Measurements from ENCODE around the gene UFSP2. TPM values are rescaled to one million over a fixed set of nuclear protein-coding genes. Genes with fewer than 3 reads are reported as not detected.
"Not testable (repeated sequence)": the region's sequence is repeated elsewhere in the genome, so short reads cannot be mapped to it uniquely, and the experiment has no call there.

UFSP2 gene
- total RNA-seq, 1 donor from 2014 or later, result 36.1 TPM

GRCh38 chr4:185370268-185370949, 55.4 kb downstream of the UFSP2 start:
- Mint-ChIP-seq H3K36me3 (peaks cover 3% of the 10 kb centered on the region), H3K27ac (no peak overlapping the region), H3K27me3 (ENCODE audit: low read depth) (no peaks in the 10 kb centered on the region), H3K4me3 (no peak overlapping the region), H3K9me3 (no peaks in the 10 kb centered on the region), H3K4me1 (no peaks in the 10 kb centered on the region)
- TF ChIP-seq, protein P1, sequence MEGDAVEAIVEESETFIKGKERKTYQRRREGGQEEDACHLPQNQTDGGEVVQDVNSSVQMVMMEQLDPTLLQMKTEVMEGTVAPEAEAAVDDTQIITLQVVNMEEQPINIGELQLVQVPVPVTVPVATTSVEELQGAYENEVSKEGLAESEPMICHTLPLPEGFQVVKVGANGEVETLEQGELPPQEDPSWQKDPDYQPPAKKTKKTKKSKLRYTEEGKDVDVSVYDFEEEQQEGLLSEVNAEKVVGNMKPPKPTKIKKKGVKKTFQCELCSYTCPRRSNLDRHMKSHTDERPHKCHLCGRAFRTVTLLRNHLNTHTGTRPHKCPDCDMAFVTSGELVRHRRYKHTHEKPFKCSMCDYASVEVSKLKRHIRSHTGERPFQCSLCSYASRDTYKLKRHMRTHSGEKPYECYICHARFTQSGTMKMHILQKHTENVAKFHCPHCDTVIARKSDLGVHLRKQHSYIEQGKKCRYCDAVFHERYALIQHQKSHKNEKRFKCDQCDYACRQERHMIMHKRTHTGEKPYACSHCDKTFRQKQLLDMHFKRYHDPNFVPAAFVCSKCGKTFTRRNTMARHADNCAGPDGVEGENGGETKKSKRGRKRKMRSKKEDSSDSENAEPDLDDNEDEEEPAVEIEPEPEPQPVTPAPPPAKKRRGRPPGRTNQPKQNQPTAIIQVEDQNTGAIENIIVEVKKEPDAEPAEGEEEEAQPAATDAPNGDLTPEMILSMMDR (IDR thresholded peaks at IDR 0.05; ENCODE audit: unreplicated experiment), result no peak
- no peak for DNase-seq (ENCODE audit: low spot score in 2 of 2, unreplicated experiment in 2 of 2)

GRCh38 chr4:185369731-185370130, 56.0 kb downstream of the UFSP2 start:
- TF ChIP-seq, protein P1 (IDR thresholded peaks at IDR 0.05; ENCODE audit: unreplicated experiment), result no peak
- Mint-ChIP-seq H3K27ac (no peak overlapping the region), H3K4me3 (no peak overlapping the region), H3K4me1 (no peaks in the 10 kb centered on the region), H3K9me3 (no peaks in the 10 kb centered on the region), H3K36me3 (peaks cover 3% of the 10 kb centered on the region), H3K27me3 (ENCODE audit: low read depth) (no peaks in the 10 kb centered on the region)
- DNase-seq (ENCODE audit: low spot score in 2 of 2, unreplicated experiment in 2 of 2), result no peak

DNA sequence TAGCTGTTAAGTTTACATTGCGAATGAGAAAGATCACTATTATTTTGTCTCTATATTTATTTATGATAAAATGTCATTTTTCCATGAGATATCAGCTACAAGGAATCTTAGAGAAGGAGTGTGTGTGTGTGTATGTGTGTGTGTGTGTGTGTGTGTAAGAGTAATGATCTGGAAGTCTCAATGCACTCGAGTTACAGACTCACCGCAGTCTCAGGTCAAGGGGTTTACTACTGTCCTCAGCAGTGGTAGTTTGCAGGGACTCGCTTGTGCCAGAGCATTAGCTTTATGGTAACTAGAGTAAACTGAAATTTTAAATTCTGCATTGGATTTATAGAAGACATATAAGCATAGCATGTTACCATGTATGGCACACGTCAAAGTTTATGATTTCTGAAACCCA, 60.9 kb downstream of the UFSP2 start:
- Mint-ChIP-seq H3K27ac (no peak overlapping the region), H3K4me3 (no peak overlapping the region), H3K9me3 (no peaks in the 10 kb centered on the region)

DNA sequence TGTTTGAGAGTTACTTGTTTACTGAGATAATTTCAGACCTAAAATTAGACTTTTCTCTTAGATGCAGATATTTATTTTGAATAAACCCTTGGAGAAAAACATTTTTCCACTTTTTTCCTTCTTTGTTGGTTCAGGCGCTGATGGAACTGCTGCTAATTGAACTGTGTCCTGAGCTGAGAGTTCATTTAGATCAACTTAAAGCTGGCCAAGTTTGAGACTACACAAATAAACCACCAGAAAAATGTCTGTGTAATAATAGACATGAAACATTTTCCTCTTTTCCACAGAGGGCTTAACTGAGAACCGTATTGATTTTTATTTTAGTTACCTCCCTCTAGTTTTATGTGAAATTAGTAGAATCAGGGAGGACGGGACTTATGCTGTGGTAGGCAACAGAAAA, 62.5 kb downstream of the UFSP2 start:
- Mint-ChIP-seq H3K4me1 (peaks cover 9% of the 10 kb centered on the region), H3K27ac (no peak overlapping the region), H3K9me3 (no peaks in the 10 kb centered on the region), H3K4me3 (no peak overlapping the region), H3K27me3 (ENCODE audit: low read depth) (no peaks in the 10 kb centered on the region), H3K36me3 (peaks cover under 1% of the 10 kb centered on the region)
- TF ChIP-seq, protein P1 (IDR thresholded peaks at IDR 0.05; ENCODE audit: unreplicated experiment), result no peak
- no peak for DNase-seq (ENCODE audit: low spot score in 2 of 2, unreplicated experiment in 2 of 2)

More for the DNA sequence above, 60.9 kb downstream of the UFSP2 start:
- DNase-seq (ENCODE audit: low spot score in 2 of 2, unreplicated experiment in 2 of 2), result no peak
- TF ChIP-seq, protein P1 (IDR thresholded peaks at IDR 0.05; ENCODE audit: unreplicated experiment), result no peak
- peaks cover 6% of the 10 kb centered on the region for H3K4me1 Mint-ChIP-seq
- H3K36me3 Mint-ChIP-seq, result peaks cover 3% of the 10 kb centered on the region
- no peaks in the 10 kb centered on the region for H3K27me3 Mint-ChIP-seq (ENCODE audit: low read depth)

GRCh38 chr4:185362570-185362969, 63.2 kb downstream of the UFSP2 start:
- not testable (repeated sequence) for H3K4me3 Mint-ChIP-seq; H3K36me3 Mint-ChIP-seq; H3K4me1 Mint-ChIP-seq; H3K9me3 Mint-ChIP-seq; DNase-seq (ENCODE audit: low spot score in 2 of 2, unreplicated experiment in 2 of 2); H3K27me3 Mint-ChIP-seq (ENCODE audit: low read depth); H3K27ac Mint-ChIP-seq

DNA sequence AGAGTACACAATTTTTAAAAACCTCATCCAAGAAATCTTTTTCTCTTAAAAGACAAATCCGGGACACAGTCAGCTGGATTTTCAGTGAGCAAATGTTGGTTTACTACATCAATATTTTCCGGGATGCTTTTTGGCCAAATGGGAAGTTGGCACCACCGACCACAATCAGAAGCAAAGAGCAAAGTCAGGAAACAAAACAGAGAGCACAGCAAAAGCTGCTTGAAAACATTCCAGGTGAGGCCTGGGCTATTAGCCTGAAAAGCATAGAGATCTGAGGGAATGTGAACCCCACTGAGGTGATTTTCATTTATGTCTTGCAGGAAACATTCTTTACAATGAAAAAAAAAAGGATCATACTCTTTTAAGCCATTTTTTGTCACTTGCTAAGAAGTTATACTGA, 63.9 kb downstream of the UFSP2 start:
- Mint-ChIP-seq H3K4me1 (peaks cover 9% of the 10 kb centered on the region), H3K27me3 (ENCODE audit: low read depth) (no peaks in the 10 kb centered on the region), H3K27ac (no peak overlapping the region), H3K36me3 (peaks cover 3% of the 10 kb centered on the region), H3K9me3 (no peaks in the 10 kb centered on the region), H3K4me3 (no peak overlapping the region)
- DNase-seq (ENCODE audit: low spot score in 2 of 2, unreplicated experiment in 2 of 2), result no peak
- TF ChIP-seq, protein P1 (IDR thresholded peaks at IDR 0.05; ENCODE audit: unreplicated experiment), result no peak

All from mesothelial cell of epicardium (in vitro differentiated cells).